Progenitor cell of endocrine pancreas (in vitro differentiated cells): ENCODE data around the gene PRSS35. TPM values are rescaled to one million over a fixed set of nuclear protein-coding genes. Genes with fewer than 3 reads are reported as not detected.
A peak's percentile ranks its signal among the peaks of the same experiment; 100 is the strongest.

Experiments
- DNase-seq: peaks from one replicate; pipeline ENCODE4 v3.0.0; 2021; ENCODE audit warnings: low spot score; ENCODE audit not compliant: unreplicated experiment
- H3K27ac Mint-ChIP-seq: 2 replicates; pipeline ENCODE4 v1.8.0; 2021; ENCODE audit warnings: mild to moderate bottlenecking, moderate library complexity, mixed read lengths
- H3K27me3 Mint-ChIP-seq: 2 replicates; pipeline ENCODE4 v1.8.0; 2021; ENCODE audit warnings: mixed read lengths
- H3K36me3 Mint-ChIP-seq: 2 replicates; pipeline ENCODE4 v1.8.0; 2022; ENCODE audit warnings: mixed read lengths; ENCODE audit not compliant: insufficient read depth
- H3K4me1 Mint-ChIP-seq: 2 replicates; pipeline ENCODE4 v1.8.0; 2021; ENCODE audit warnings: low read depth, mixed read lengths
- H3K4me3 Mint-ChIP-seq: 2 replicates; pipeline ENCODE4 v1.8.0; 2021; ENCODE audit warnings: low read depth, mild to moderate bottlenecking, moderate library complexity, mixed read lengths
- H3K9me3 Mint-ChIP-seq: 2 replicates; pipeline ENCODE4 v1.8.0; 2021; ENCODE audit warnings: low read depth, mixed read lengths
- CTCF ChIP-seq: fragments of 200-600 bp; sonication (generic); IDR thresholded peaks from one replicate; pipeline ENCODE4 v1.5.0; 2021; ENCODE audit warnings: antibody characterized with exemption, mild to moderate bottlenecking; ENCODE audit not compliant: unreplicated experiment
- total RNA-seq: library from RNA; stranded (reverse); gene quantifications from 2 replicates; pipeline ENCODE4 v1.2.1, GENCODE V29; 2021

PRSS35 gene
- total RNA-seq, 1 donor from 2014 or later, result 8.5 TPM

GRCh38 chr6:83514866-83515466 is 2.6 kb downstream of the PRSS35 start:
- peaks cover 14% of the 10 kb centered on the region for H3K4me1 Mint-ChIP-seq
- no peaks in the 10 kb centered on the region for H3K36me3 Mint-ChIP-seq
- TF ChIP-seq CTCF, result peak; percentile 92
- no peaks in the 10 kb centered on the region for H3K27me3 Mint-ChIP-seq
- H3K9me3 Mint-ChIP-seq, result no peaks in the 10 kb centered on the region
- H3K4me3 Mint-ChIP-seq, result no peak overlapping the region
- DNase-seq, result peak; percentile 14
- no peak overlapping the region for H3K27ac Mint-ChIP-seq

DNA sequence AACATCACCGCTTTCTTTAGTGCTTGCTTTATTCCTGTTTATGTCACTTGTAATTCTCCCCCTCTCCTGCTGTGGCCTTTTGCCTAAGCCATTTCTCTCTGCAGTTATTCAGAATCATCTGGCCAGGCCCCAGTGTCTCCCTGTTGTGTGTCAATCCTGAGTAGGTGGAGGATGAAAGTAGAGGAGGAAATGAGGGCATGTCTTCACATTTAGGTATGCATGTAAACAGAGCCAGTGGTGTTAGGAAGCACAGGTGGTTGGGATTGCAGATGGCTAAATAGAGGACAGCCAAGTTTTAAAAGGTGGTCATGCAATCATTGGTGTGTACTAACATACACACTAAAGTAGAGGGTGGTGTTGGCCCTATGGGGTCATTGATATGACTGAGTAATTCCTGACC is 5.2 kb downstream of the PRSS35 start:
- Mint-ChIP-seq H3K9me3 (no peaks in the 10 kb centered on the region), H3K4me3 (no peak overlapping the region), H3K4me1 (peaks cover 13% of the 10 kb centered on the region), H3K27ac (no peak overlapping the region), H3K36me3 (no peaks in the 10 kb centered on the region), H3K27me3 (no peaks in the 10 kb centered on the region)
- DNase-seq, result no peak
- no peak for TF ChIP-seq CTCF

DNA sequence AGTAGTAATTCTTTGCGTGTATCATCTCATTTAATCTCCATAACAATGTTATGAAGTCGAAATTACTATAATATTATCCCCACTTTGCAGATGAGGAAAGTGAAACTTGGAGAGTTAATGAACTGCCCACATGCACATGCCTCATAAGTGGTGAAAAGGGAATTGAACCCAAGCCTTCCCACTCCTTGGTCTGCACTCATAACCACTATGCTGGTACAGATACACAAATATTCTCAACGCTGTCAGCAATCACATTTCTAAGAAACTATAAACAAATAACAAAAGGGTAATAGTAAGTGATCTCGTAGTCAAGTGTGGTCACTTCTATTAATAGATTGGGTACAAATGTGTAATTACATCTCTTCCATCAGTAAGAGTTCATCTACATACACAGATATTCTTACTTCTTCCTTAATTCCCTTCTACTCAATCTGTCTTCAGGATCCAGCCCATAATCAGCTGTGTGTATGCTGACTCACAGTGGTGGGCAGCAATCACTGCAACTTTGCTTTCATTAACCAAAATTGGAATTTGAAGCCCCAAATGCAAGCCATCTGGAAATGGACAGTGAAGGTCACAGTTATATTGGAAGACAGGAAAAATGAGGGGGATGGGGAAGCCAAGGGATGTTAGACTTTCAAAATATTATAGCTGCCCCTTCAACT is 6.6 kb downstream of the PRSS35 start:
- H3K27ac Mint-ChIP-seq, result no peak overlapping the region

GRCh38 chr6:83536034-83536646 is 23.8 kb downstream of the PRSS35 start:
- Mint-ChIP-seq H3K9me3 (peaks cover 3% of the 10 kb centered on the region), H3K27me3 (no peaks in the 10 kb centered on the region), H3K36me3 (no peaks in the 10 kb centered on the region), H3K4me1 (no peaks in the 10 kb centered on the region), H3K4me3 (no peak overlapping the region), H3K27ac (no peak overlapping the region)
- peak; percentile 19 for DNase-seq
- TF ChIP-seq CTCF, result peak; percentile 70

More for the DNA sequence above, 6.6 kb downstream of the PRSS35 start:
- H3K36me3 Mint-ChIP-seq, result no peaks in the 10 kb centered on the region
- peaks cover 4% of the 10 kb centered on the region for H3K4me1 Mint-ChIP-seq
- no peak for DNase-seq
- no peaks in the 10 kb centered on the region for H3K9me3 Mint-ChIP-seq
- no peak for TF ChIP-seq CTCF
- H3K27me3 Mint-ChIP-seq, result no peaks in the 10 kb centered on the region
- no peak overlapping the region for H3K4me3 Mint-ChIP-seq

DNA sequence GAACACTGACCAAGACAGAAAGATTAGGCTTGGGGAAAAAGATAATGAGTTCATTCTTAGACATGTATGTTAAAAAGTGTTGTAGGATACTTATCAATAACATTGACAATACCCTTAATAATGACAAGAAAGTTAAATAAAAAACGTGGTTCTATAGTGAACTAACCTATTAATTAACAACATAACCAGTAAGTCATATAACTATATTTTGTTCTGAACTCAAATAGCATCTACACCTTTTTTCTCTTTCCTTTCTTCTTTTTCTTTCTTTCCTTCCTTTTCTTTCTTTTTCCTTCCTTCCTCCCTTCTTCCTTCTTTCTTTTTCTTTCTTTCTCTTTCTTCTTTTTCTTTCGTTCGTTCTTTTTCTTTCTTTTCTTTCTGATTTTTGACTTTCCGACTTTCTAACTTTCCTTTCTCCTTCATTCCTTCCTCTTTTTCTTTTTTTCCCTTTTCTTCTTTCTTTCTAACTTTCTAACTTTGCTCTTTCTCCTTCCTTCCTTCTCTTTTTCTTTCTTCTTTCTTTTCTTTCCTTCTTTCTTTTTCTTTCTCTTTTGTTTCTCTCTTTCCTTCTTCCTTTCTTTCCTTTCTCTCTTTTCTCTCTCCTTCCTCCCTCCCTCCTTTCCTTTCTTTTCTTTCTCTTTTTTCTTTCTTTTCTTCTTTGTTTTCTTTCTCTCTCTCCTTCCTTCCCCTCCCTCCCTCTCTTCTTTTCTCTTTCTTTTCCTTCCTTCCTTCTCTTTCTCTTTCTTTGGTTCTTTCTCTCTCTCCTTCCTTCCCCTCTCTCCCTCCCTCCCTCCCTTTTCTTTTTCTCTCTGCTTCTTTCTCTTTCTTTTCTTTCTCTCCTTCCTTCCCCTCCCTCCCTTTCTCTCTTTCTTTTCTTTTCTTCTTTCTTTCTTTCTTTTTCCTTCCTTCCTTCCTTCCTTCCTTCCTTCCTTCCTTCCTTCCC is 24.6 kb downstream of the PRSS35 start:
- no peak overlapping the region for H3K27ac Mint-ChIP-seq
- no peak for DNase-seq
- no peak overlapping the region for H3K4me3 Mint-ChIP-seq

More for the DNA sequence above, 24.6 kb downstream of the PRSS35 start:
- Mint-ChIP-seq H3K27me3 (no peaks in the 10 kb centered on the region), H3K36me3 (no peaks in the 10 kb centered on the region), H3K4me1 (no peaks in the 10 kb centered on the region), H3K9me3 (peaks cover 3% of the 10 kb centered on the region)
- no peak for TF ChIP-seq CTCF
